ENCODE data around the gene ADCY10.
A peak's percentile ranks its signal among the peaks of the same experiment; 100 is the strongest.
"Not testable (repeated sequence)": the region's sequence is repeated elsewhere in the genome, so short reads cannot be mapped to it uniquely, and the experiment has no call there.

The ADCY10 gene
- total RNA-seq = 0.31 to 1.4 (median 0.77) reads per million in 4 donors

DNA sequence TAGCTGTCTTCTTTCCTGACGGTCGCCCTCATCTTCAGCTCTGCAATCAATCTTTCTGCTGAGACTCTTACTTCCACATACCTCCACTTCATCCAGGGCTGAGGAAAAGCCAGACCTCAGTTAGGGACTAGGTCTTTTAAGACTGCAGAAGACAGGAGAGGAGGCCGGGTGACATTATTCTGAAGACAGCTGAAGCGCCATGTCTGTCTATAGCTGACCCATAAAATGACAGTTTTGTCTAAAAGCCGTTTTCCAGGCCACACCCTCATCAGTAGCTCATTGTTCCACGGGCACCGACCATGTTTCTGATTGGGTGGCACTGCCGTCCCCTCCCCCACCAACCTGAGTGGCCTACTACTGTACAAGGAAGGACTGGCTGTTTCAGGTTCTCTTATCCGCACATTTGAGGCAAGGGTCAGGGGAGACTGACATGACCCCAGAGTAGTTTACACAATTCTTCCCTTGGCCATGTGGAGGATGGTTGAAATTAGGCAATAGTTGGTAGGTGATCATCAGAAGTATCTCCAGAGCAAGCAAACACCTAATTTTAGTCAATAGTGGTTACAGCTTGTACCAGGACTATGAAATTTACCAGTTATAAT, at the start of gene ADCY10:
Gene ADCY10, minus strand, starts transcription at position 240 of the 602 bp plus-strand sequence. CDS start 8,994 bp downstream, outside the sequence.
- DNase-seq = no peak

- no peak for DNase-seq
These were observed 43.8 kb upstream of the ADCY10 start for GRCh38 chr1:167957710-167958109.

GRCh38 chr1:167955915-167956314, 42.0 kb upstream of the ADCY10 start:
- no peak for DNase-seq

GRCh38 chr1:167950569-167950968, 36.6 kb upstream of the ADCY10 start:
- DNase-seq = no peak

DNA sequence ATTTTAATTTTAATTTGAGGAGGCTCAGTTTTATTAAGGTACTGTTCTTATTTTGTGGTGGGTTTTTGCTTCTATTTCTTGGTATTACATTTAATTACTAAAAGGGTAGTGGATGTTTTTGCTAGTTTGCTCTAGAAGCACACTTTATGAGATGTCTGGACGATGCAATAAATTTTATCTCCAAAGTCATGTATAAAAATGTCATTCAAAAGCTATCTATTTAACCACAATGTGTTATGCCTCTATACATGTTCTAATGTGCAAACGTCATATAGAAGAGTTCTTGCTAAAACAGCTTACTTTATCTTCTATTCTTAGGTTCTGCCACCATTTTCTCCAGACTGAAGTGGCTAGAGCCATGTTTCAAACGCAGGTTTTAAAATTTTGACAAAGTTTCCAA, 35.9 kb upstream of the ADCY10 start:
- DNase-seq = no peak

GRCh38 chr1:167947733-167948132, 33.8 kb upstream of the ADCY10 start:
- DNase-seq = no peak

DNA sequence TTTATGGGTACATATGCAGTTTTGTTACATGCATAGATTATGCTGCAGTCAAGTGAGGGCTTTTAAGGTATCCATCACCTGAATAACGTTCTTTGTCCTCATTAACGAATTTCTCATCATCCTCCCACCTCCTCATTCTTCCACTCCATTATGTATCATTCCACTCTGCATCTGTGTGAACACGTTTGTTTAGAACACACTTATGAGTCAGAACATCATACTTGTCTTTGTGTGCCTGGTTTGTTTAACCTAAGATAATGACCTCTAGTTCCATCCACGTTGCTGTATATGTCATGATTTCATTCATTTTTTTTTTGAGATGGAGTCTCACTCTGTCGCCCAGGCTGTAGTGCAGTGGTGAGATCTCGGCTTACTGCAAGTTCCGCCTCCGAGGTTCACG, 29.6 kb upstream of the ADCY10 start:
- DNase-seq = no peak

DNA sequence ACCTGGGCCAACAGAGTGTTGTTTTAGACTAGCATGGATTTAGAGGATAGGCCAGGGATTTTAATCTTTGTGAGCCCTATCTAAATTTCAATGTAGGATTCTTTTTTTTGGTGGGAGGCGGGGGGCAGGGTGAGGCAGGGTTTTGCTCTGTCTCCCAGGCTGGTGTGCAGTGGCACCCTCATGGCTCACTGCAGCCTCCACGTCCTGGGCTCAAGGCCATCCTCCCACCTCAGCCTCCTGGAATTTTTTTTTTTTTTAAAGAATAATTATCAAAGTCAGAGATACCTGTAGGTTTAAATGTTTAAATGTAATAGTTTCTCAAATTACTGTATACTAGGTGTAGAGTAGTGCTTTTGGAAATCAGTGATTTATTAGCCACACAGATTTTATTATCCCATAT, 26.3 kb upstream of the ADCY10 start:
- DNase-seq = no peak

- DNase-seq = no peak
These were observed 24.2 kb upstream of the ADCY10 start for GRCh38 chr1:167938080-167938636.

- DNase-seq = no peak
These were observed 23.7 kb upstream of the ADCY10 start for GRCh38 chr1:167937709-167938010.

DNA sequence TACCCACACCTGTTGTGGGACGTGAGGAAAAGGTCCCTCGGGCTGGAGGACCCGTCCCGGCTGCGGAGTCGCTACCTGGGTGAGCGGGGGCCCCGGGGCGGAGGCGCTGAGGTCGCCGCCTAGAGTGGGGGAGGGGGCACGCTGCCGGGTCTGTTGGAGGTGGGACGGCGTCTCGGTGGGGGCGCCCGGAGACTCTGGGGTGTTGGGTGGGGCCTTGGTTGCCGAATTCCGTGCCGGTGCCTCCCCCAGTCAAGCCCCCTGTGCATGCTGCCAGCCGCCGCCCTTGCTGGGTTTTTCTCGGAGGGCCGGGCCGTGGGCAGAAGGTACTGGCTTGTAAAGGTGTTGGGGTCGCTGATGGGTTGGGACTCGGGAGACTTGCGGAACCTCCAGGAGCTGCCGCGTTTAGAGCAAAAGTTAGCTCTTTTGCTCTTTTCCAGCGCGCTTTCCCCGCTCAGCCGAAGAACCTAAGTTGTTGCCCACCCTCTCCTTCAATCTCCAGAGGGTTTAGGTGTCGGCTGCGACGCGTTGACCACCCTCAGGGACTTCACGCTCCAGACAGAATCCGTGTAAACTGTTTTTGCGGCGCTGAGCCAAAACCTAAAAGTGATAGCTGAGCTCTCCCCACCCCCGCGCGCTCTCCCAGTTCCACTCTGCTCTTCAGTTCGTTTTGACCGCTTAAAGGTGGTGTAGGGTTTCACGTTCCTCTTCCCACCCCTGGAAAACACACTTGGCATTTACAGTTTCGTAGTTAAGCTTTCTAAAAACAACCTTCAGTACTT, 23.2 kb upstream of the ADCY10 start, which contains the start of gene MPC2:
Gene MPC2, minus strand, starts transcription at position 143 of the 779 bp plus-strand sequence. CDS start 1,231 bp downstream, outside the sequence.
- peak; percentile 37 to 65 (median 50) for DNase-seq

- DNase-seq = peak; percentile 95 to 99 (median 96)
These were observed 22.4 kb upstream of the ADCY10 start, which contains the start of gene DCAF6 for GRCh38 chr1:167936068-167936929. Gene DCAF6 (plus strand): TSS chr1:167936683. CDS start chr1:167936912, 229 bp downstream.

DNA sequence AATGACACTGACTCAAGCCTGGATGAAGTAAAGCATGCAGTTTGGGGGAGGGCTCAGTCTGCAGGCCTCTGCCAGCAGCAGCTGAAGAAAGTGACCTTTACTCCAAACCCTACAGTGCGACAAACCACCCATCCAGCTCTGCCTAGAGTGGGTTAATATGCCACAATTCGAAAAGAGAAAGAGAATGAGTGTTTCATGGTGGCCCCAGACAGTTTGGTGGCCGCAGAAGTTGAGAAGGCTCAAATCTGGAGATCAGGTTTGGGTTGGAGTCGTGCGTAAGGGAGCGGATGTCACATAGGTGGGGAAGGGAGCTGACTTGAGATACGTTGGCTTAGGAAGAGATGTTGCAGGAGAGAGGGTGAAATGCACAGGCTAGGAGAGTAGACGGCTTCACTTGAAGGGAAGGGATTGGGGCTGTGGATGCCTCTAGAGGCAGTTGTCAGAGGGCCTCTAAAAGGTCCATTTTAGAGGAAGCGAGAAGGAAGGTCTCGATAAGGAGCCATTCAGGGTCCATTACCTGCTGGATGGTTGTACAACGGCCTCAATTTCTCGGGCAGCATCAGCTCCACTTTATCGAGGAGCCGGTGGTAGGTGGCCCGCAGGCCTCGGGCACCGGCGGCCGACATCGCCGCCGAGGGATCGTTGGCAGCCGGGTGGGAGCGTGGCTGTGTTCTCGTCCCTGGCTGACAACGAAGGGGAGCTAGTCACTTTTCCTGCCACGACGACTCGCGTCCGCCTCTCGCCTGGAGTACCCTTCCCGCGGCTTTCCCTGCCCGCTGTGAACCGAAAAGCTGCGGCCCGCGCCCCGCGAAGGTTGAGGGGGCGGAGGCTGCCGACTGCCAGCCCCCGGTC, 21.5 kb upstream of the ADCY10 start:
- peak in 1 of 5 donors; percentile 53 for DNase-seq

DNA sequence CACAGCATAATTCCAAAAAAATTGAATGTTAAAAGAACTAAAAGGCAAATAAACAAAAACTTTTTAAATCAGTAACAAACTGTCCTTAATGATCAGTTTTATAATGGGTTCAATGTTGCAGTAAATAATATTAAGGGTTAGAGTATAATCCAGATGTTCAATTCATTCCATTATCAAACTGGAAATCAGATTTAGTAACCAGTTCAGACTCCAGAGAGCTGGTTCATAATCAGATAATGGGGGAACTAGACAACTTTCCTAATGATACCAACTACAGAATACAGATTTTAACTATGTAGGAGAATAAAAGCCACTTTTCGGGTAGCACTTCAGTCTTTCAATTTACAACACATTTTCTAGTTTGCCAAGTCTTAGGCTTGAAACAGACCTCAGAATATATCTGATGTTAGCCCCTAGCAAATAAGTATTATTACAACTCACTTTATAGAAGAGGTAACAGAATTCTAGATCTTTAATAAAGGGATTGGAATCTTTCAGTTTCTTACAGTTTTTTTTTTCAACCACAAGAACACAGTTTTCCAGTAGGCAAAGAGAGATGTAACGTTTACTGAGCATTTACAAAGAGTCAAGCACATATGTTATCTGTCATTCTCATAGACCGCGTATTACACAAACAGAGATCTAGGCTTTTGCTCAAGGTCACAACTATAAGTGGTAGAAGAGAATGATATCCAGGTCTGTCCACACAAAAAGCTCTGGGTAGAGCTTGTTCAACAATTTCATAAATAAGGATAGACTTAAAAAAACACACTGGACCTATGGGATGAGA, 20.7 kb upstream of the ADCY10 start:
- DNase-seq = no peak

GRCh38 chr1:167933788-167934187, 19.9 kb upstream of the ADCY10 start:
- no peak for DNase-seq

- DNase-seq = no peak
These were observed 15.8 kb upstream of the ADCY10 start for GRCh38 chr1:167929725-167930124.

DNA sequence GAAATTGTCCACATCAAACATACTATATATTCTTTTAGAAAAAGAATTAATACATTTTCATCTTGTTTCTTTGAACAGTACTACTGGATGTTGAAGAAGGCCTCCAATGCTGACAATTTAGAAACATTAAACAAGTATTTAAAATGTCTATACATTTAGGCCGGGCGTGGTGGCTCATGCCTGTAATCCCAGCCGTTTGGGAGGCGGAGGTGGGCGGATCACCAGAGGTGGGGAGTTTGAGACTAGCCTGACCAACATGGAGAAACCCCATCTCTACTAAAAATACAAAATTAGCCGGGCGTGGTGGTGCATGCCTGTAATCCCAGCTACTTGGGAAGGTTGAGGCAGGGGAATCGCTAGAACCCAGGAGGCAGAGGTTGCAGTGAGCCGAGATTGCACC, 15.0 kb upstream of the ADCY10 start:
- not testable (repeated sequence) for DNase-seq

DNA sequence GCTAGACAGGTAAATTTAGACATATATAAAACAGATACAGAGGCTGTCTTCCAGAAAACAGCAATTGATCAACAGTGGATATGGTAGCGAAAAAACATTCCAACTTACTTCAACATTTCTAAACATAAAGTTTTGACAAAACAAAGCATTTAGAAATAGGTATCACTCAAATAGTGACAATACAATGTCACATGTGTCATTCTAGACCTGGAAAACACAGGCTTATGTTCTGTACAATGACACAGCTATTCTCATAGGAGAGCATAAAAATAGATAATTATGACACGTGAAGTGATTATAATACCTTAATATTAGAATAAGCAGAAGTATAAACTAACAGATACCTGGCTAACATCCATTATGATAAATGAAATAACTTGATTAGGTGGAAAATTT, 14.5 kb upstream of the ADCY10 start:
- DNase-seq = no peak

DNA sequence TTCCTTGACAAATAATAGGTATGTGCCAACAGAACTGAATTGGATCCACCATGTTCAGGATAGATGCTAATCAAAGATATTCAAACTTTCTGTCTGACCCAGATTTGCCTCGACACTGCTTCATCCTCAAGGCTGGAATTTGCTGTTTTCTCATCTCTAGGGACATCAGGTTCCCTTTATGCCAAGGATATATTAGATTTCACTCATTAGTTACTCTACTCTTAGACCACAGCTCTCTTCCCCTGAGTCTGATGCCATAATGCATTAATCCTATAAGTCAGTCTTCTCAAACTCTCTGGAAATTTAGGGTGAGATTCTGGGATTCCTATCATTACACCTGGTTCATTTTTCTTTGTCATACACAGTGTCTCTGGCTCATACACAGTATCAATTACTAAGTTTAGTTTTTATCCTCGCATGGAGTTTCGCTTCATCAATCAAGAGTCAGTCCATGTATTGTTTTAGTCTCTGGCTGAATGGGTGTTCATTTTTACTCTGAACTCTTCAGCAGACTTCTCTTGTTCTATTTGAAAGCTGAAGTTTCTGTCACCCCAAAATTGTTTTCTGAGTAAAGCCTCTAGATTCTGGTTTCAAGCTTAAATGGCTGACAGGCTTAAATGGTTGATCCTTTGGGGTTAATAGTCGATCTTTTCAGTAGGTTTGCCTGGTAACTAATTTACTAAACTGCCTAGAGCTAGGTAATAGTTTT, 13.3 kb upstream of the ADCY10 start:
- DNase-seq = no peak

- DNase-seq = no peak
These were observed 12.6 kb upstream of the ADCY10 start for GRCh38 chr1:167926486-167926997.
